GM04504 (cell line): ENCODE data around the gene SEMA6A.

Experiments
- DNase-seq: peaks from one replicate; pipeline ENCODE4 v3.0.0-alpha.2; 2012; ENCODE audit warnings: low read depth

SEMA6A gene

GRCh38 chr5:116437922-116438578, 136.6 kb downstream of the SEMA6A start:
- DNase-seq: no peak

GRCh38 chr5:116437351-116437705, 137.3 kb downstream of the SEMA6A start:
- no peak for DNase-seq

GRCh38 chr5:116436674-116437350, 137.8 kb downstream of the SEMA6A start:
- no peak for DNase-seq

GRCh38 chr5:116428966-116429365, 145.7 kb downstream of the SEMA6A start:
- DNase-seq: no peak

GRCh38 chr5:116428413-116428812, 146.2 kb downstream of the SEMA6A start:
- DNase-seq: no peak

- no peak for DNase-seq
These were observed 149.7 kb downstream of the SEMA6A start for GRCh38 chr5:116424951-116425350.

GRCh38 chr5:116424258-116424615, 150.4 kb downstream of the SEMA6A start:
- no peak for DNase-seq

GRCh38 chr5:116423587-116424257, 150.9 kb downstream of the SEMA6A start:
- DNase-seq: no peak

- DNase-seq: peak; percentile 62
These were observed 151.5 kb downstream of the SEMA6A start for GRCh38 chr5:116423141-116423540.

- DNase-seq: no peak
These were observed 153.5 kb downstream of the SEMA6A start for GRCh38 chr5:116421080-116421629.

GRCh38 chr5:116420540-116420939, 154.1 kb downstream of the SEMA6A start:
- DNase-seq: no peak

- no peak for DNase-seq
These were observed 155.4 kb downstream of the SEMA6A start for GRCh38 chr5:116419258-116419657.

GRCh38 chr5:116418774-116419173, 155.8 kb downstream of the SEMA6A start:
- no peak for DNase-seq

GRCh38 chr5:116418016-116418415, 156.6 kb downstream of the SEMA6A start:
- DNase-seq: no peak

GRCh38 chr5:116415989-116416388, 158.6 kb downstream of the SEMA6A start:
- DNase-seq: no peak

GRCh38 chr5:116415182-116415581, 159.4 kb downstream of the SEMA6A start:
- DNase-seq: no peak

GRCh38 chr5:116411101-116411571, 163.5 kb downstream of the SEMA6A start:
- no peak for DNase-seq

- no peak for DNase-seq
These were observed 164.2 kb downstream of the SEMA6A start for GRCh38 chr5:116410336-116410890.

- no peak for DNase-seq
These were observed 164.9 kb downstream of the SEMA6A start for GRCh38 chr5:116409591-116410296.

- DNase-seq: no peak
These were observed 168.1 kb downstream of the SEMA6A start for GRCh38 chr5:116406306-116407041.

GRCh38 chr5:116404792-116405191, 169.8 kb downstream of the SEMA6A start:
- no peak for DNase-seq
